Measurements from ENCODE around the gene WBP4.

GRCh38 chr13:41111454-41111853 is 50.1 kb downstream of the WBP4 start:
- no peak for TF ChIP-seq POLR2A (IDR thresholded peaks at IDR 0.05)
- TF ChIP-seq, protein P1, sequence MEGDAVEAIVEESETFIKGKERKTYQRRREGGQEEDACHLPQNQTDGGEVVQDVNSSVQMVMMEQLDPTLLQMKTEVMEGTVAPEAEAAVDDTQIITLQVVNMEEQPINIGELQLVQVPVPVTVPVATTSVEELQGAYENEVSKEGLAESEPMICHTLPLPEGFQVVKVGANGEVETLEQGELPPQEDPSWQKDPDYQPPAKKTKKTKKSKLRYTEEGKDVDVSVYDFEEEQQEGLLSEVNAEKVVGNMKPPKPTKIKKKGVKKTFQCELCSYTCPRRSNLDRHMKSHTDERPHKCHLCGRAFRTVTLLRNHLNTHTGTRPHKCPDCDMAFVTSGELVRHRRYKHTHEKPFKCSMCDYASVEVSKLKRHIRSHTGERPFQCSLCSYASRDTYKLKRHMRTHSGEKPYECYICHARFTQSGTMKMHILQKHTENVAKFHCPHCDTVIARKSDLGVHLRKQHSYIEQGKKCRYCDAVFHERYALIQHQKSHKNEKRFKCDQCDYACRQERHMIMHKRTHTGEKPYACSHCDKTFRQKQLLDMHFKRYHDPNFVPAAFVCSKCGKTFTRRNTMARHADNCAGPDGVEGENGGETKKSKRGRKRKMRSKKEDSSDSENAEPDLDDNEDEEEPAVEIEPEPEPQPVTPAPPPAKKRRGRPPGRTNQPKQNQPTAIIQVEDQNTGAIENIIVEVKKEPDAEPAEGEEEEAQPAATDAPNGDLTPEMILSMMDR (IDR thresholded peaks at IDR 0.05): no peak

Data from right lobe of liver (tissue), 4 donors.